GM20431 (cell line): Measurements from ENCODE around the gene GSPT1.

ENCODE experiments used
- in situ Hi-C: fragments of 300-500 bp; cut with MseI, MboI; formaldehyde crosslinking; loops from one replicate; pipeline ENCODE4 v1.15.0; 2020; ENCODE audit warnings: low sequenced_read_pairs; ENCODE audit not compliant: unreplicated experiment

GSPT1 gene

GRCh38 chr16:11914210-11915113, 1.3 kb downstream of the GSPT1 start:
- in situ Hi-C loops: no loop called here

- in situ Hi-C loops: no loop called here
Observed at GRCh38 chr16:11913425-11914079, 2.2 kb downstream of the GSPT1 start.

- in situ Hi-C loops: no loop called here
Observed at GRCh38 chr16:11909653-11910545, 5.9 kb downstream of the GSPT1 start.

GRCh38 chr16:11907160-11907970, 8.4 kb downstream of the GSPT1 start:
- in situ Hi-C loops: no loop called here

GRCh38 chr16:11903906-11904305, 11.8 kb downstream of the GSPT1 start:
- in situ Hi-C loops: no loop called here

GRCh38 chr16:11901091-11901490, 14.7 kb downstream of the GSPT1 start:
- in situ Hi-C loops: no loop called here

- in situ Hi-C loops: no loop called here
Observed at GRCh38 chr16:11896486-11897176, 19.1 kb downstream of the GSPT1 start.

- in situ Hi-C loops: no loop called here
Observed at GRCh38 chr16:11893571-11893970, 22.2 kb downstream of the GSPT1 start.

- in situ Hi-C loops: no loop called here
Observed at GRCh38 chr16:11892761-11893160, 23.0 kb downstream of the GSPT1 start.

GRCh38 chr16:11890231-11890965, 25.4 kb downstream of the GSPT1 start:
- in situ Hi-C loops: no loop called here

- in situ Hi-C loops: no loop called here
Observed at GRCh38 chr16:11886881-11887280, 28.9 kb downstream of the GSPT1 start.

- in situ Hi-C loops: no loop called here
Observed at GRCh38 chr16:11884035-11884434, 31.7 kb downstream of the GSPT1 start.

GRCh38 chr16:11880007-11880406, 35.7 kb downstream of the GSPT1 start:
- in situ Hi-C loops: no loop called here

- in situ Hi-C loops: no loop called here
Observed at GRCh38 chr16:11877374-11877773, 38.4 kb downstream of the GSPT1 start.

GRCh38 chr16:11876306-11876705, 39.5 kb downstream of the GSPT1 start:
- in situ Hi-C loops: no loop called here

- in situ Hi-C loops: no loop called here
Observed at GRCh38 chr16:11875721-11876120, 40.0 kb downstream of the GSPT1 start.

GRCh38 chr16:11871193-11871592, 44.6 kb downstream of the GSPT1 start:
- in situ Hi-C loops: no loop called here

GRCh38 chr16:11870399-11870798, 45.4 kb downstream of the GSPT1 start:
- in situ Hi-C loops: no loop called here
